Endothelial cell of umbilical vein (primary cell): ENCODE measurements around the gene DLGAP1. TPM values are rescaled to one million over a fixed set of nuclear protein-coding genes. Genes with fewer than 3 reads are reported as not detected.

ENCODE experiments used
- BruUV-seq: library from RNA; stranded (reverse); fragments of 400-500 nt; replicated peaks from 2 replicates; lab custom pipeline; 2021; lab: Mats Ljungman, UMichigan
- CTCF ChIA-PET: fragments of 300-600, 350-600 bp; sonication (Branson Sonifier 250); formaldehyde crosslinking; loops from one replicate; lab custom pipeline; 2021; ENCODE audit warnings: antibody characterized with exemption, inconsistent platforms; lab: Charles Lee
- POLR2A ChIA-PET: fragments of 300-600, 350-600 bp; sonication (Branson Sonifier 250); formaldehyde crosslinking; loops from one replicate; lab custom pipeline; 2021; ENCODE audit warnings: antibody characterized with exemption, inconsistent platforms; lab: Charles Lee
- DNase-seq: peaks from one replicate; pipeline ENCODE4 v3.0.0-alpha.2; 2011; ENCODE audit warnings: low read depth, low spot score
- FAIRE-seq: peaks from 2 replicates; lab custom pipeline; 2011; peaks lifted over from hg19 to GRCh38; lab: Jason Lieb, UNC
- H2AFZ ChIP-seq: 2 replicates; pipeline ENCODE4 v1.6.0; 2012; ENCODE audit warnings: low read depth, low read length, control low read depth, inconsistent platforms
- H3K27ac ChIP-seq: 2 replicates; pipeline ENCODE4 v1.5.1; 2011; ENCODE audit warnings: low read depth, mild to moderate bottlenecking, control low read depth, low read length, moderate library complexity; ENCODE audit not compliant: insufficient read depth
- H3K27me3 ChIP-seq, 2 experiments: 2 replicates each; pipeline versions ENCODE4 v1.6.0 to v1.6.1; 2011; ENCODE audit warnings: low read length in 2 of 2, mixed read lengths in 1 of 2; ENCODE audit not compliant: control insufficient read depth in 2 of 2, insufficient read depth in 2 of 2
- H3K36me3 ChIP-seq, 2 experiments: 2 replicates in 1 of 2; 3 replicates in 1 of 2; pipeline ENCODE4 v1.5.1; 2011; ENCODE audit warnings: low read length in 2 of 2, mild to moderate bottlenecking in 1 of 2, moderate library complexity in 1 of 2; ENCODE audit not compliant: control insufficient read depth in 2 of 2, insufficient read depth in 2 of 2; ENCODE audit errors: extremely low read depth in 1 of 2
- H3K4me1 ChIP-seq: 3 replicates; pipeline ENCODE4 v1.5.1; 2011; ENCODE audit warnings: mild to moderate bottlenecking, low read length; ENCODE audit not compliant: control insufficient read depth, insufficient read depth; ENCODE audit errors: extremely low read depth
- H3K4me2 ChIP-seq: 2 replicates; pipeline ENCODE4 v1.6.1; 2011; ENCODE audit warnings: low read length, control low read depth, mixed read lengths; ENCODE audit not compliant: insufficient read depth
- H3K4me3 ChIP-seq, 3 experiments: fragments of 200-600 bp in 1 of 3; sonication (generic), shearing (Covaris generic) in 1 of 3; replicated peaks in 1 of 3; 2 replicates each; pipeline ENCODE4 v1.5.1; 2011 to 2016; ENCODE audit warnings: control low read depth in 3 of 3, low read length in 3 of 3, mild to moderate bottlenecking in 2 of 3, inconsistent platforms in 1 of 3, low read depth in 1 of 3, moderate library complexity in 1 of 3; ENCODE audit not compliant: insufficient read depth in 1 of 3
- H3K79me2 ChIP-seq: 2 replicates; pipeline ENCODE4 v1.6.0; 2012; ENCODE audit warnings: low read length, inconsistent platforms; ENCODE audit not compliant: control insufficient read depth, insufficient read depth
- H3K9ac ChIP-seq: replicated peaks from 2 replicates; pipeline ENCODE3; 2011; ENCODE audit warnings: low read length, control low read depth; ENCODE audit not compliant: insufficient read depth; ENCODE audit errors: extremely low read depth
- H3K9me1 ChIP-seq: replicated peaks from 3 replicates; pipeline ENCODE4 v1.6.0; 2011; ENCODE audit warnings: mild to moderate bottlenecking, low read length; ENCODE audit not compliant: control insufficient read depth, insufficient read depth; ENCODE audit errors: extremely low read depth
- H3K9me3 ChIP-seq: replicated peaks from 2 replicates; pipeline ENCODE4 v1.5.1; 2012; ENCODE audit warnings: low read length, inconsistent platforms; ENCODE audit not compliant: control insufficient read depth, insufficient read depth
- H4K20me1 ChIP-seq: replicated peaks from 2 replicates; pipeline ENCODE3; 2011; ENCODE audit warnings: mild to moderate bottlenecking, low read length; ENCODE audit not compliant: control insufficient read depth, insufficient read depth; ENCODE audit errors: extremely low read depth
- CTCF ChIP-seq, 2 donors: IDR thresholded peaks; 1 replicate in 1 of 2; 2 replicates in 1 of 2; pipeline ENCODE4 v1.5.1; 2011; ENCODE audit warnings: low read length in 2 of 2, mild to moderate bottlenecking in 2 of 2, moderate library complexity in 2 of 2, control low read depth in 1 of 2, inconsistent platforms in 1 of 2, low read depth in 1 of 2; ENCODE audit not compliant: insufficient read depth in 1 of 2; ENCODE audit errors: extremely low read depth in 1 of 2
- EZH2 ChIP-seq: IDR thresholded peaks from 2 replicates; pipeline ENCODE4 v1.6.1; 2012; ENCODE audit warnings: borderline replicate concordance, low read depth, mild to moderate bottlenecking, moderate library complexity, low read length, inconsistent platforms; ENCODE audit not compliant: severe bottlenecking
- FOS ChIP-seq: IDR thresholded peaks from 2 replicates; pipeline ENCODE4 v1.6.1; 2011; ENCODE audit warnings: mild to moderate bottlenecking, low read length, moderate library complexity, borderline replicate concordance; ENCODE audit not compliant: insufficient read depth
- GATA2 ChIP-seq: IDR thresholded peaks from 2 replicates; pipeline ENCODE4 v1.7.0; 2011; ENCODE audit warnings: low read depth, mild to moderate bottlenecking, moderate library complexity, mixed read lengths, low read length; ENCODE audit not compliant: insufficient read length, insufficient read depth
- JUN ChIP-seq: IDR thresholded peaks from 2 replicates; pipeline ENCODE4 v1.6.1; 2011; ENCODE audit warnings: borderline replicate concordance, low read depth; ENCODE audit not compliant: insufficient read length, insufficient read depth
- MAX ChIP-seq: IDR thresholded peaks from 2 replicates; pipeline ENCODE4 v1.6.1; 2011; ENCODE audit not compliant: insufficient read depth, insufficient read length
- MYC ChIP-seq: IDR thresholded peaks from one replicate; pipeline ENCODE4 v1.6.1; 2011; ENCODE audit warnings: mild to moderate bottlenecking, low read depth, low read length
- POLR2A ChIP-seq: IDR thresholded peaks from 2 replicates; pipeline ENCODE4 v1.6.1; 2012; ENCODE audit warnings: low read depth, mild to moderate bottlenecking, control low read depth, low read length
- POLR2AphosphoS5 ChIP-seq: IDR thresholded peaks from 2 replicates; pipeline ENCODE4 v1.6.1; 2012; ENCODE audit warnings: low read depth, mild to moderate bottlenecking, control low read depth, low read length, moderate library complexity; ENCODE audit not compliant: insufficient read depth
- dilution Hi-C: fragments of 300-500 bp; cut with MboI; formaldehyde crosslinking; loops from one replicate; pipeline ENCODE4 v1.15.0; 2019; ENCODE audit warnings: low sequenced_read_pairs; ENCODE audit not compliant: extremely low pct_ligation_motif_present
- intact Hi-C: fragments of 100-400 bp; cut with micrococcal nuclease; formaldehyde crosslinking; loops from one replicate; pipeline ENCODE4 v1.10.0; 2022
- polyA plus RNA-seq, 4 experiments: library from polyadenylated mRNA; depleted of rRNA in 3 of 4; stranded (reverse) in 3 of 4; unstranded in 1 of 4; fragments of >200 nt; gene quantifications; 2 replicates each; pipeline versions ENCODE4 v1.2.1 to v1.2.3, GENCODE V29; 2011 to 2012; ENCODE audit warnings: missing spikeins in 1 of 4
- total RNA-seq: library from RNA; stranded (reverse); gene quantifications from 2 replicates; pipeline ENCODE4 v1.2.3, GENCODE V29; 2021

Gene DLGAP1
- total and polyA plus RNA-seq, 2 donors (not counting 3 experiments of a cell fraction or from before 2014, with no cell fraction given) = 0.04 TPM; not detected in 1

- TF ChIP-seq JUN (no peak), FOS (no peak), MYC (no peak), EZH2 (no peak), MAX (no peak), CTCF (IDR thresholded peaks at IDR 0.05; ENCODE audit: extremely low read depth in 1 of 2, insufficient read depth in 1 of 2, low read depth in 1 of 2, low read length in 2 of 2) (no peak), POLR2AphosphoS5 (no peak), GATA2 (no peak), POLR2A (no peak)
- Histone ChIP-seq H2AFZ (no peak overlapping the region), H3K79me2 (no peaks in the 10 kb centered on the region), H3K9ac (no peak overlapping the region), H3K27ac (no peak overlapping the region), H4K20me1 (no peaks in the 10 kb centered on the region), H3K27me3 (no peaks in the 10 kb centered on the region), H3K9me1 (no peaks in the 10 kb centered on the region), H3K4me3 (no peak overlapping the region), H3K4me2 (no peak overlapping the region), H3K9me3 (no peaks in the 10 kb centered on the region), H3K4me1 (no peaks in the 10 kb centered on the region), H3K36me3 (no peaks in the 10 kb centered on the region)
- dilution Hi-C loops = no loop called here
- FAIRE-seq (no peak), DNase-seq (no peak)
- BruUV-seq = no TSS peak
- CTCF ChIA-PET = no interaction called here
- intact Hi-C loops = no loop called here
- POLR2A ChIA-PET = no interaction called here
Measured at GRCh38 chr18:4394700-4395099, 60.4 kb downstream of the DLGAP1 start.
